ENCODE results near the gene PDSS2.
"Not testable (repeated sequence)": the region's sequence is repeated elsewhere in the genome, so short reads cannot be mapped to it uniquely, and the experiment has no call there.

The PDSS2 gene

DNA sequence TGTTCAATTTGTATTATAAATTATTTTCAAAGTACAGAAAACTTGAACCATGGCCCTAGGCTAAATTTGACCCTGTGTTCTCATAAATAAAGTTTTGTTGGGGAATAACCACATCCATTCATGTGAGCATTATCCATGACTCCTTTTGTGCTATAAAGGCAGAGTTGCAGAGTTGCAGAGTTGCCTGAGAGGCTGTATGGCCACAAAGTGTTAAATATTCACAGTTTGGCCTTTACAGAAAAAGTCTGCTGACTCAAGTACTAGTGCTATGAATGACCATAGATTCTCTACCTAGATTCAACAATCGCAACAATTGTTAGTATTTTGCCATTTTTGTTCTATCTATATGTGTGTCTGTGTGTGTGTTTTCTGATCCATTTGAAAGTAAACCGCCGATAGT is 297.8 kb downstream of the PDSS2 start:
- no peak for DNase-seq (ENCODE audit: low spot score)

DNA sequence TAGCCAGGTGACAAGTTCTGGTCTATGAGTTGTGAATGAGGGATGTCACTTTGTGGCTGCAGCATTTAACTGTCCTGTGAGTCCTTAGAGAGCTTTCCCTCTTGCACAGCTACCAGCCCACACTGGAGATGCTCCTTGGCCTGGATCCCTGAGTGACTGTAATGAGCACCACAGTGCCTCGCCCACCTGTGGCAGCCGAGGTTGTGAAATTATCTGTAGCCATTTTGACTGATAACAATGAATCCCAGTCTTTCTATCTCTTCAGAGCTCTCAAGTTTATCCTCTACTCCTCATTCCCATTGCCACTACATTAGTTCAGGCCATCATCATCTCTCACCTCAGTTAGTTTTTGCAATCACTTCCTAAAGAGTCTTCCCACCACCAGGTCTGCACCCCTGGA is 302.7 kb downstream of the PDSS2 start:
- DNase-seq (ENCODE audit: low spot score) = no peak

DNA sequence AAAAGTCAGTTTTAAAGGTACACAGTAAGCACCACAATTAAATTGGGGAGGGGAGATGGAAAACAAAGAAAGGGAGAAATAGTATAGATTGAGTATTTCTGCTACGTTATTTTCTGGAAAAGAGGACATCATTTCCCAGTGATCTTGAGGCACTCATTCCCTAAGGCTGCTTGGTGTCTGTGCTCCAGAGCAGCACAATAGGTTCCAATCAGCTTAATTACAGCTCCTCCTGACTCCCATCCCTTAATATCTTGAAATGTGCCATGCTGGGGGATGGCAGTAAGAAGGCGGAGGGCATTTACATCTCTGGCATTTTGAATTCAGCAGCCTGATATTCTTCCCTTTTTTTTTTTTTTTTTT is 304.6 kb downstream of the PDSS2 start:
- DNase-seq (ENCODE audit: low spot score) = no peak

DNA sequence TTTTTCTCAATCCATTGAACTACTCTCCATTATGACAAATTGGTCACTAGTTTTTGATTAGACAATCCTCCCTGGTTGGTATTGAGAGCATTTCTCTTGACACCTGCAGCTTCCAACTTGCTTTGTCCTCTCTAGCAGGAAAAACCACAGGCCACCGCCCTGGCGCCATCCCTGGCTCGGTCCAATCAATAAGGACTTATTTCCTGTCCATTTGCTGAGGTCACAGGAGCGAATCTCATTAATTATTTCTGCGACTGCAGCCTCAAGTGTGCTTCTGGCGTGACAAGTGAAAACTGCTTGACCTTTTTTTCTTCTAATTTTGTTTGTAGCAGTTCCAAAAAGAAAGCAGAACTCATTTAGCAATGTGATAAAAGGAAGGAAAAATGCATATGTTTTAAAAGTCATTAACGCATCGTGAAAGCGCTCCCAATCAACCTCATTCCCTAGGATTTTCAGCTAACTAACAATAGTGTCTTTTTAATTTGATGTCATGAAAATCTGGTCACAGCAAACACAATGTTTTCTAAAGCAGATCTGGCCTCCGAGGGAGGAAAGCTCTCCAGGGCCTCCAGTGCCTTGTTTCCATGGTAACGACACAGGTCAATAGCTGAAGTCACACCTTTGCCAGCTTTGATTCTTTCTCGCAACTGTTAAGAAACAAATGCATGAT is 305.1 kb downstream of the PDSS2 start:
- peak; percentile 50 for DNase-seq (ENCODE audit: low spot score)

DNA sequence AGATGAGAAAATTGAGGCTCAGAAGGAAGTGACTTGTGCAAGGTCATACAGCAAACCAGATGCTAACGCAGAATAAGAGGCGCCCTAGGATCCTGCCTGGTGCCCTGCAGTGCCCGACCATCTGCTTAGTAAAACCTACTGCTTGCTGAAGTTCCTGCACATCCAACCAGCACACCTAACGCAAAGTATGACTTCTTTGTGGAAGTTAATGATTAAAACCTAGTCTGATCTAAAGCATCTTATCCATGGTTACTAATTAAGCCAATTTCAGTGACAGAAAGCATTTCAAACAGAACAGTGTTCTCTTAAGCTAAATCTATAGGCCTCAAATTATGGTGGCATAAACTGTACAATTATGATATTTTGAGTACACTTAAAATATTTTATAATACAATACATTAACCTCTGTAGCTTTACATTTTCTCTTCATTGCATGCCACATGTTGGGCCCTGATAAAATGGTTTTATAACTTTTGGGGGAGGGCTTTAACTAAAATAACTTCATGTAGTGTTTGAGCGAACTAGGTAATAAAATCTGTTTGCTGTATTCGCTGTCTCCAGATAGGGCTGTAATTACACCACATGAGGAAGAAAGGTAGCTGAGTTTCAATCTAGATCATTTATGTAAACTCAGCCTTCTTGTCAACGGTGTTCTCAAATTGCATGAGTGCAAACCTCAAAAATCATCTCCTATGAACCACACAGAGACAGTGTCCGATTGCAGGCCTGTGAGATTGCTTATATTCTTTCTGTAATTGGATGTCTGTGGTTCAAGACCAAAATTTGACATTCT is 306.5 kb downstream of the PDSS2 start:
- peak; percentile 59 for DNase-seq (ENCODE audit: low spot score)

DNA sequence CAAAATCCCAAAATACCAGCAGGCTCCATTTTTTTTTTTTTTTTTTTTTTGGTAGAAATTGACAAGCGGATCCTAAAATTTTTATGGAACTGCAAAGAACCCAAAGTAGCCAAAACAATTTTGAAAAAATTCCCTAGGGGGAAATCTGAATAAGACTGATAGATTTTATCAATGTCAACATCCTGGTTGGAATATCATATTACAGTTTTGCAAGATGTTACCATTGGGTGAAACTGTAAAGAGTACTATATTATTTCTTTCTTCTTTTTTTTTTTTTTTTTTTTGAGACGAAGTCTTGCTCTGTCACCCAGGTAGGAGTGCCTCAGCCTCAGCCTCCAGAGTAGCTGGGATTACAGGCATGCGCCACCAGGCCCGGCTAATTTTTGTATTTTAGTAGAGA is 314.7 kb downstream of the PDSS2 start:
- no peak for DNase-seq (ENCODE audit: low spot score)

DNA sequence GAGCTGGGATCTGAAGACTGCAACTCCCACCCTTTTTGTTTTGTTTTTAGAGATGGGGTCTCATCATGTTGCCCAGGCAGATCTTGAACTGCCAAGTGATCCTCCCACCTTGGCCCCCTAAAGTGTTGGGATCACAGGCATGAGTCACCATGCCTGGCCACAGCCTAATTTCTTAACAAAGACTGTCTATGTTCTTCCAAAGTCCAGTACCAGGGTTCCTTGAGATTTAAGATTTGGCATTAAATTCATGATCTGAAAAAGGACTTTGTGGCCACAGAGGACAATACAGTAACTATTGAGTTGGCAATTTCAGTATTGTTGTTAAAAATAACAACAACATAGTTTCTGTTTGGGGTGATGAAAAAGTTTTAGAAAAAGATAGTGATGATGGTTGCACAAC is 315.4 kb downstream of the PDSS2 start:
- DNase-seq (ENCODE audit: low spot score) = no peak

DNA sequence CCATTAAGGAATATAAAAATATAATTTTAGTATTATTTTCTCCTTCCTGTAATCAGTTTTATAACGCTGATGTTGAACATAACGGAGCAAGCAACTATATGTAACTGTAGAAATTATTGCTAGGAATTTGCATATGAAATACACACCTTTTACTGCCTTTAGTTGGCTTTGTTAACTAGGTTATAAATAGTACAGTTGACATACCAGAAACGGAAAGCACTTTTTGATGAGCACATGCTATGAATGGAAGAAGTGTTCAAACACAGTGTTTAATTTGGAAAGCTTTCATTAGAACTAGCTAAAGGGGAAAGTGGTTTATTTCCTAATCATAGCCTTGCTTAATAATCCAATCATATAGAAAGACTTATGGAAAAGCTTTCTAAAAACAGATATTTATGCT is 318.8 kb downstream of the PDSS2 start:
- no peak for DNase-seq (ENCODE audit: low spot score)

DNA sequence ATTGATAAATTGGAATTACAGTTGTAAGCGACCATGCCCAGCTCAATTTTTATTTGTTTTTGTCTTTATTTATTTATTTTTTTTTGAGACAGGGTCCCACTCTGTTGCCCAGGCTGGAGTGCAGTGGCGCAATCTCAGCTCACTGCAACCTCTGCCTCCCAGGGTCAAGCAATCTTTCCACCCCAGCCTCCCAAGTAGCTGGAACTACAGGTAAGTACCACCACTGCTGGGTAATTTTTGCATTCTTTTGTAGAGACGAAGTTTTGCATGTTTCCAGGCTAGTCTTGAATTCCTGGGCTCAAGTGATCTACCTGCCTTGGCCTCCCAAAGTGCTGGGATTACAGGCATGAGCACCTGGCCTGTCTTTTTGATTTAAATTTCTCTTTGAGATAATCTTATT is 323.0 kb downstream of the PDSS2 start:
- DNase-seq (ENCODE audit: low spot score) = not testable (repeated sequence)

DNA sequence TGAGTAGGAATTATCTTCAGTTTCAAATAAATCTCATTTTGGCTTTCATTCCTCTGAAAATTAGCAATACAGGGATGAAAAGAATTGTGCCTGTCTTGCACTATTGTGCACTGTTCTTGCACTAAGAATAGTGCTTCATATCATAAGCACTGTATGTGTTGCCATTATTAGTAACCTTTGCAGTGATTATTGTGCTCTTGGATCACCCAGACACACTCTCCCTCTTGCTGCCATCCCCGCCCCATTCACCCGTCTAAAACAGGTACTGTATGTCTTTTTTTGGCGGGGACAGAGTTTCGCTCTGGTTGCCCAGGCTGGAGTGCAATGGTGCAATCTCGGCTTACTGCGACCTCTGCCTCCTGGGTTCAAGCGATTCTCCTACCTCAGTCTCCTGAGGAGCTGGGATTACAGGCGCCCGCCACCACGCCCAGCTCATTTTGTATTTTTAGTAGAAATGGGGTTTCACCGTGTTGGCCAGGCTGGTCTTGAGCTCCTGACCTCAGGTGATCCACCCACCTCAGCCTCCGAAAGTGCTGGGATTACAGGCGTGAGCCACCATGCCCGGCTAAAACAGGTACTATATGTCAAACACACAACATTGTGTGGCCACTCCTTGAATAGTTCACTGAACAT is 324.2 kb downstream of the PDSS2 start:
- not testable (repeated sequence) for DNase-seq (ENCODE audit: low spot score)

DNA sequence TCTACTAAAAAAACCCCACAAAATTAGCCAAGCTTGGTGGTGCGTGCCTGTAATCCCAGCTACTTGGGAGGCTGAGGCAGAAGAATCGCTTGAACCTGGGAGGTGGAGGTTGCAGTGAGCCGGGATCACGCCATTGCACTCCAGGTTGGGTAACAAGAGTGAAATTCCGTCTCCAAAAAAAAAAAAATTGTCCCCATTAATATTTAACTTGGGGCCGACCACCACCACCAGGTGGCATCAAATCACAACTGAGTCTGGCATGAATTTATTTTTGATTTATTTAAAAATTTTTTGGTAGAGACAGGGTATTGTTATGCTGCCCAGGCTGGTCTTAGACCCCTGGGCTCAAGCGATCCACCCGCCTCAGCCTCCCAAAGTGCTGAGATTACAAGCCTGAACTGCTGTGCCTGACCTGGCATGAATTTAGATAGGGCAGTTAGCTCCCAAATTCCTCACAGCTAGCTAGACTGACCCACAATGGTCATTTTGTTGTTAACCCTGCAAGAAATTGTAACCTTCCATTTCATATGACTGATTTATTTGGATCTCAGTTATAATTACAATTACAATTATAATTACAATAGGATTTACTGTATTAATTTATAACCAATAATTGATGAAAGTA is 326.9 kb downstream of the PDSS2 start:
- DNase-seq (ENCODE audit: low spot score) = no peak

DNA sequence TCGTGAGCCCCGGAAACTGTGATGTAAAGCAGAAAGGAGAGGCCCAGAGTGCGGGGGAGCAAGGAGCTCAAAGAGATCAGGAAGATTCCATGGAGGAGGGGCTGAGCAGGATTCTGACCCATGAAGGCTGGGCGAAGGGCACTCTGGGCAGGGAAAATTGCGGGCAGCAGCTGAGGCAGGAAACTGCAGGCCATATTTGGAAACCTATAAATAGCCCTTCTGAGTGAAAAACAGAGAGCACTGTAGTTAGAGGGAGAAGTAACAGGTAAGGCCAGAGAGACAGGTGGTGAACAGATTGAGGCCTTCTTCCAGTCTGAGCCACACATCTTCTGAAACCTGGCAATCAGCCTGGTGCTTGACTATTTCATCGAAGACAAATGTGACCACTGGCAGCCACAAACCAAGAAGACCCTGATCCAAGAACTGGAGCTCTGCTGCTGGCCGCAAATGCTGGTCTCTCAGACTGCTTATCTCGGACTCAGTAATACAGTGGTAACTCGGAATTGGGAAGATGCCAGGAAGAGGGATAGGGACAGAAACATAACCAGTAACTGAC is 329.9 kb downstream of the PDSS2 start:
- no peak for DNase-seq (ENCODE audit: low spot score)

DNA sequence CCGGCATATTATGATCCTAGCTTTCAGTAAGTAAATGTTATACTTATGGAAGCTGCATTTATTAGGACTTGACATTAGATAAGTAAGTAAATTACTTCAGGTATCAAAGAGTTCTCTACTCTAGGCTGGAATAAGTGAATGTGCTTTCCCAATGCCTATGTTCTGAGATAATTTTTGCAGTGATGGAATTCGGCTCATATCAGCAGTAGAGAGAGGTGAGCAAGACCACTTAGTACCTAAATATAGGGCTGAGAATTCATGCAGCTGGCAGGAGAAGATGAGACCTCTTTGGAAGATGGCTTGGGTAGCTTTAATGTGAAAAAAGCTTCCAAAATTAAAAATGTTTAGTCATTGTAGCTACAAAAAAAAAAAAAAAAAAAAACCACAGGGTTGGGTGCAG is 330.8 kb downstream of the PDSS2 start:
- DNase-seq (ENCODE audit: low spot score) = no peak

DNA sequence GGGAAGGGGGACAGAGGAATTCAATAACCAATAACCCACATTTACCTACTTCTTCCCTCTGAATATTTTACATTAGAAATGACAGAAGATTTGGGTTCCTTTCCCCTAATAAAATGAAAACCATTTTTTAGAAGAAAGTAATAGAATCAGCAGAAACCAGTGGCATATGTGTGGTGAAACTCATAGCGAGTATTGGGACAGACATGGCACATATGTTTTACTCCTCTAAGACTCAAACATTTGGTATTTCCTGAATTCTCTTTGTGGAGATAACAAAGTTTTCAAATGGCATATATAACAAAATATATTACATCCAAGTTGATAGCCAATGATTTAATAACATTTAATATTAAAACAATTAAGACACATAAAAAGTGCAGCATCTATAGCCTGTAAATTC is 331.2 kb downstream of the PDSS2 start:
- no peak for DNase-seq (ENCODE audit: low spot score)

DNA sequence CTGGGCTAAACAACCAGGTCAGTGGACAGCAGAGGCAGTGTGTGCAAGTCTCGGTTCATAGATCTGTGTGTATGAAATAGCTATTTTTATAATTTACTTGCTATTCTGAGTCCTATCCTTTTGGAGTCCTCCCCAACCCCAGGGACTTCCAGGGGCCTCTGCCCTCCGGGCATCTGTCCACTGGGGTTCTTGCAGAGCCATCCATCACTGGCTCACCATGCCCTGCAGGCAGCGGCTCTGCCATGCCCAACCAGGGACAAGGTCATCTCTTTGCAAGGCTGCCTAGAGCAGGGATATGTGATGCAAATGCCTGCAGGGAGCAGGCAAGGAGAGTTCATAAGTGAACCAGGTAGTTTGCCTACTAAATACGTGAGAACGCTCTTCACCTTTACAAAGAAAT is 333.6 kb downstream of the PDSS2 start:
- DNase-seq (ENCODE audit: low spot score) = no peak

DNA sequence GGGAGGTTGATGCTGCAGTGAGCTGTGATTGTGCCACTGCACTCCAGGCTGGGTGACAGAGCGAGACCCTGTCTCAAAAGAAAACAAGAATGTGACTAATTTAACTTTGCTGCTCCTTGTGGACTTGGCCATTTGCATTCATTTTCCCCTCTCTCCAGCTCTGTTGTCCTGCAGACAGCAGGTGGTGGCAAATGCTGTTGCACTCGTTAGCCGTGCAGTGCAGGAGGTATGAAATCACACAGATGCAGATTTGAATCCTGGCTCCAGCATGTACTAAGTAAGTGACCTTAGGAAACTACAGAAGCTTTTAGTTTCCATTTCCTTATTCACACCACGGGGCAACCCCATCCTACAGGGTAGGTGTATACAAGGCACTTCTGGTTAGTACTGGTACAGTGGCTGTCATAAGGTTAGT is 334.4 kb downstream of the PDSS2 start:
- DNase-seq (ENCODE audit: low spot score) = no peak

DNA sequence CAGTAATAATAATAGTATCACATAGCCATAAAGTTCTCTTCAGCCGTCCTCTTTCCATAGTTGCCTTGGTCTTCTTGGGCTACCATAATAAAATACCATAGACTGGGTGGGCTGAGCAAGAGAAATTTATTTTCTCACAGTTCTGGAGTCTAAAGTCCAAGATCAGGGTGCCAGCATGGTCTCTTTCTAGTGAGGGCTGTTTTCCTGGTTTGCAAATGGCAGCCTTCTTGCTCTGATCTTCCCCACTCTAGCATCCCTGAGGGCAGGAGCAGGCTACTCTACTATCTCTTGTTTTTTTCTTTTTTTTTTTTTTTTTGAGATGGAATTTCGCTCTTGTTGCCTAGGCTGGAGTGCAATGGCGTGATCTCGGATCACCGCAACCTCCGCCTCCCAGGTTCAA is 335.9 kb downstream of the PDSS2 start:
- no peak for DNase-seq (ENCODE audit: low spot score)

DNA sequence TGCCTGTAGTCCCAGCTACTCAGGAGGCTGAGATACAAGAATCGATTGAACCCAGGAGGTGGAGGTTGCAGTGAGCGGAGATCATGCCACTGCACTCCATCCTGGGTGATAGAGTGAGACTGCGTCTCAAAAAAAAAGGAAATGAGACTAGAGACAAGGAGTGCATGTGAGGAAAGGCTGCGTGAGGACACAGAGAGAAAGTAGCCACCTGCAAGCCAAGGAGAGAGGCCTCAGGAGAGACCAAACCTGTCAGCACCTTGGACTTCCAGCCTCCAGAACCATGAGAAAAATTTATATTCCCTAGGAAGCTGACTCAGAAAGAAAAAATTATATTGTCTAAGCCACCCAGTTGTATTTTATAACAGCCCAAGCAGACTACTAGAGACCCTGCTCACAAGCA is 336.6 kb downstream of the PDSS2 start:
- no peak for DNase-seq (ENCODE audit: low spot score)

DNA sequence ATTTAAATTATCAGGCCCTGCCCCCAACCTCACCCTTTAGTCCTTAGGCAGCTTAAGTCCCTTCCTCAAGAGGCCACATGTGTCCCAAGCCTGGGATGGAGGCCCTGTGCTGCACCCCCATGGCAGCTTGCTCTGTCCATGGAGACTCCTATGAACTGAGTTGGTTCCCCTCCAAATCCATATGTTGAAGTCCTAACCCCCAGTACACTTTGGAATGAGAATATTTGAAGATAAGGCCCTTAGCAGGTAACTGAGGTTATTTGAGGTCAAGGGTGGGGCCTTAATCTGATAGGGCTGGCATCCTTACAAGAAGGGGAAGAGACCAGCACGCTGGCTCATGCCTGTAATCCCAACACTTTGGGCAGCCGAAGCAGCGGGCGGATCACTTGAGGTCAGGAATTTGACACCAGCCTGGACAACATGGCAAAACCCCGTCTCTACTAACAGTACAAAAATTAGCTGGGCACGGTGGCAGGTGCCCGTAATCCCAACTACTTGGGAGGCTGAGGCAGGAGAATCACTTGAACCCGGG is 337.3 kb downstream of the PDSS2 start:
- no peak for DNase-seq (ENCODE audit: low spot score)

DNA sequence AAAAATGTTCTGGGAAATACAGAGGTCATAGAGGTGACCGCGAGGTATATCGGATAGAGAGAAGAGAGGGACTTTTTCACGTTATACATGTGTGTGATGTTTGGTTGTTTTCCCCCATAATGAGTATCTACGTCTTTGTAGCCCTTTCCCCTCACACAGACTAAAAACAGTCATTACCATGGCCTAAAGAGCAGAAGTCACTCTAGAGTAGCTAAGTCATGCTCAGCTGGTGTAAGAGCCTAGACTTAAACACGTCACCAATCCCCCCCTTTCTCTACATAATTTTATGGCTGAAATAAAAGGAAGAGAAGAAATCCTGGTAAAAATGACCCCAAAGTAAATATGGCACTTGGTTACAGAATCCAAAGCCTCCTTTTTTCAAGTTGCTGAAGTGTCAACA is 338.1 kb downstream of the PDSS2 start:
- no peak for DNase-seq (ENCODE audit: low spot score)

DNA sequence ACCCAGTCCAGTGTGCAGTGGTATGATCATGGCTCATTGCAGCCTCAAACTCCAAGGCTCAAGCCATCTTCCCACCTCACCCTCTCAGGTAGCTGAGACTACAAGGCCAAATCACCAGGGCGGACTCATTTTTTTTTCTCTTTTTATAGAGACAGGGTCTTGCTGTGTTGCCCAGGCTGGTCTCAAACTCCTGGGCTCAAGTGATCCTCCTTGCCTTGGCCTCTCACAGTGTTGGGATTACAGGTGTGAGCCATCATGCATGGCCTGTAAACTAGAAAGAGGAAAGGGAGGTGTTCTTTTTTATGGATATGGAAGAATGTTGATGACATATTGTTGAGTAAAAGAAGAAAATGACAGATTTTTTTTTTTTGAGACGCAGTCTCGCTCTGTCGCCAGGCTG is 339.0 kb downstream of the PDSS2 start:
- DNase-seq (ENCODE audit: low spot score) = no peak

DNA sequence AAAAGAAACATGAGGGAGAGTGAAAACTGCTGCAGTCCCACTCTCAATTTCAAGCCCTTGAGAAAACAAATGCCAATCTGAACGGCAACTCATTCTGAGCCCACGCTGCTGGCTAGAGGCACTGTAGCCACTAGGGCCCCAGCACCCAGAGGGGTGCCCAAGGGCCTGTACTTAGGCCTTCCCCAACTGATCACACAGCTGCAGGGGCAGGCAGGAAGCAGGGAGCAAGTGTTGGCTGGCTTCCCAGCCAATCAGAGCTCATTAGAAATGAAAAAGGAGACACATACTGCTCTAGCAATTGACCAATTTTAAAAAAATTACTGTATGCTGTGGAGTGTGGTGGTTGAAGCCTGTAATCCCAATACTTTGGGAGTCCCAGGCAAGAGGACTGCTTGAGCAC is 340.4 kb downstream of the PDSS2 start:
- no peak for DNase-seq (ENCODE audit: low spot score)
